Astrocyte (in vitro differentiated cells and primary cell): Measurements from ENCODE around the gene UBE2Q1. TPM values are rescaled to one million over a fixed set of nuclear protein-coding genes. Genes with fewer than 3 reads are reported as not detected.

Experiments used
- DNase-seq: peaks from one replicate; pipeline ENCODE4 v3.0.0-alpha.2; 2010; ENCODE audit warnings: low read depth
- FAIRE-seq: peaks from 2 replicates; lab custom pipeline; 2011; peaks lifted over from hg19 to GRCh38; lab: Jason Lieb, UNC
- H2AFZ ChIP-seq: 2 replicates; pipeline ENCODE4 v1.6.0; 2012; ENCODE audit warnings: low read depth, low read length, inconsistent platforms
- H3K27ac ChIP-seq: 2 replicates; pipeline ENCODE4 v1.5.1; 2011; ENCODE audit warnings: low read depth, low read length, inconsistent platforms
- H3K27me3 ChIP-seq: 2 replicates; pipeline ENCODE4 v1.6.0; 2011; ENCODE audit warnings: low read length, inconsistent platforms; ENCODE audit not compliant: insufficient read depth
- H3K36me3 ChIP-seq: 2 replicates; pipeline ENCODE4 v1.5.1; 2011; ENCODE audit warnings: low read length, inconsistent platforms; ENCODE audit not compliant: insufficient read depth
- H3K4me1 ChIP-seq: 2 replicates; pipeline ENCODE4 v1.5.1; 2011; ENCODE audit warnings: low read length, inconsistent platforms; ENCODE audit not compliant: insufficient read depth
- H3K4me2 ChIP-seq: 2 replicates; pipeline ENCODE4 v1.6.0; 2012; ENCODE audit warnings: low read length, inconsistent platforms
- H3K4me3 ChIP-seq: 2 replicates; pipeline ENCODE4 v1.5.1; 2011; ENCODE audit warnings: low read depth, mild to moderate bottlenecking, low read length, inconsistent platforms; ENCODE audit not compliant: insufficient read depth
- H3K79me2 ChIP-seq: 2 replicates; pipeline ENCODE4 v1.6.0; 2012; ENCODE audit warnings: mild to moderate bottlenecking, low read length, inconsistent platforms; ENCODE audit not compliant: insufficient read depth
- H3K9ac ChIP-seq: 2 replicates; pipeline ENCODE4 v1.6.0; 2012; ENCODE audit warnings: mild to moderate bottlenecking, low read length, inconsistent platforms
- H3K9me3 ChIP-seq: 2 replicates; pipeline ENCODE4 v1.5.1; 2012; ENCODE audit warnings: low read depth, mild to moderate bottlenecking, low read length, inconsistent platforms; ENCODE audit not compliant: insufficient read depth
- H4K20me1 ChIP-seq: 2 replicates; pipeline ENCODE4 v1.6.0; 2012; ENCODE audit warnings: low read length, inconsistent platforms; ENCODE audit not compliant: insufficient read depth
- H3K27ac Mint-ChIP-seq: one replicate; pipeline ENCODE4 v1.8.0; 2021; ENCODE audit warnings: mild to moderate bottlenecking, mixed read lengths; ENCODE audit not compliant: unreplicated experiment
- H3K27me3 Mint-ChIP-seq: one replicate; pipeline ENCODE4 v1.8.0; 2021; ENCODE audit warnings: low read depth, mixed read lengths; ENCODE audit not compliant: unreplicated experiment
- H3K36me3 Mint-ChIP-seq: one replicate; pipeline ENCODE4 v1.8.0; 2021; ENCODE audit warnings: low read depth, mixed read lengths; ENCODE audit not compliant: unreplicated experiment
- H3K4me1 Mint-ChIP-seq: one replicate; pipeline ENCODE4 v1.8.0; 2021; ENCODE audit warnings: low read depth, mixed read lengths; ENCODE audit not compliant: unreplicated experiment
- H3K4me3 Mint-ChIP-seq: one replicate; pipeline ENCODE4 v1.8.0; 2021; ENCODE audit warnings: mild to moderate bottlenecking, moderate library complexity, mixed read lengths; ENCODE audit not compliant: unreplicated experiment
- H3K9me3 Mint-ChIP-seq: one replicate; pipeline ENCODE4 v1.8.0; 2021; ENCODE audit warnings: mild to moderate bottlenecking, mixed read lengths; ENCODE audit not compliant: unreplicated experiment
- CTCF ChIP-seq: IDR thresholded peaks from 2 replicates; pipeline ENCODE4 v1.5.1; 2011; ENCODE audit warnings: low read depth, mild to moderate bottlenecking, inconsistent platforms, low read length, moderate library complexity; ENCODE audit not compliant: insufficient read depth
- EZH2 ChIP-seq: IDR thresholded peaks from 2 replicates; pipeline ENCODE4 v1.6.1; 2012; ENCODE audit warnings: mild to moderate bottlenecking, low read length, inconsistent platforms; ENCODE audit not compliant: insufficient read depth
- total RNA-seq: library from RNA; stranded (reverse); gene quantifications from 2 replicates; pipeline ENCODE4 v1.2.1, GENCODE V29; 2021

UBE2Q1 gene
- total RNA-seq, 1 donor from 2014 or later, result 85.4 TPM

- H3K9me3 ChIP-seq, result no peaks in the 10 kb centered on the region
- Mint-ChIP-seq H3K36me3 (peaks cover 25% of the 10 kb centered on the region), H3K4me1 (peaks cover 17% of the 10 kb centered on the region), H3K27ac (peak overlapping the region; percentile 78), H3K27me3 (no peaks in the 10 kb centered on the region), H3K4me3 (peak overlapping the region; percentile 89), H3K9me3 (no peaks in the 10 kb centered on the region)
- TF ChIP-seq EZH2, result no peak
- no peak for TF ChIP-seq CTCF
- no peak overlapping the region for H2AFZ ChIP-seq
- peak overlapping the region; percentile 90 for H3K9ac ChIP-seq
- H3K27ac ChIP-seq, result no peak overlapping the region
- FAIRE-seq (no peak), DNase-seq (peak; percentile 46)
- peaks cover 32% of the 10 kb centered on the region for H3K79me2 ChIP-seq
- H3K4me2 ChIP-seq, result peak overlapping the region; percentile 98
- peaks cover 36% of the 10 kb centered on the region for H3K36me3 ChIP-seq
- peaks cover 21% of the 10 kb centered on the region for H3K4me1 ChIP-seq
- H4K20me1 ChIP-seq, result peaks cover 64% of the 10 kb centered on the region
- H3K27me3 ChIP-seq, result no peaks in the 10 kb centered on the region
- peak overlapping the region; percentile 90 for H3K4me3 ChIP-seq
These were observed 2.0 kb downstream of the UBE2Q1 start for GRCh38 chr1:154556422-154556821.

- Mint-ChIP-seq H3K36me3 (peaks cover 41% of the 10 kb centered on the region), H3K4me1 (peaks cover 11% of the 10 kb centered on the region), H3K4me3 (no peak overlapping the region), H3K9me3 (no peaks in the 10 kb centered on the region), H3K27ac (no peak overlapping the region), H3K27me3 (no peaks in the 10 kb centered on the region)
- H4K20me1 ChIP-seq, result peaks cover 95% of the 10 kb centered on the region
- no peak overlapping the region for H2AFZ ChIP-seq
- no peak overlapping the region for H3K4me2 ChIP-seq
- no peak overlapping the region for H3K27ac ChIP-seq
- no peaks in the 10 kb centered on the region for H3K9me3 ChIP-seq
- no peak overlapping the region for H3K9ac ChIP-seq
- peaks cover 18% of the 10 kb centered on the region for H3K4me1 ChIP-seq
- no peak overlapping the region for H3K4me3 ChIP-seq
- no peaks in the 10 kb centered on the region for H3K27me3 ChIP-seq
- H3K36me3 ChIP-seq, result peaks cover 58% of the 10 kb centered on the region
- TF ChIP-seq EZH2, result no peak
- no peak for TF ChIP-seq CTCF
- no peak for DNase-seq
- H3K79me2 ChIP-seq, result peaks cover 32% of the 10 kb centered on the region
- FAIRE-seq, result no peak
These were observed 5.1 kb downstream of the UBE2Q1 start for GRCh38 chr1:154553056-154554030.
